NCI-H2196 (cell line): ENCODE data around the gene ERMP1.
"Not testable (repeated sequence)": the region's sequence is repeated elsewhere in the genome, so short reads cannot be mapped to it uniquely, and the experiment has no call there.

ENCODE experiments used
- DNase-seq: peaks from one replicate; lab custom pipeline; 2025; ENCODE audit not compliant: unreplicated experiment; lab: John Stamatoyannopoulos, UW

ERMP1 gene

DNA sequence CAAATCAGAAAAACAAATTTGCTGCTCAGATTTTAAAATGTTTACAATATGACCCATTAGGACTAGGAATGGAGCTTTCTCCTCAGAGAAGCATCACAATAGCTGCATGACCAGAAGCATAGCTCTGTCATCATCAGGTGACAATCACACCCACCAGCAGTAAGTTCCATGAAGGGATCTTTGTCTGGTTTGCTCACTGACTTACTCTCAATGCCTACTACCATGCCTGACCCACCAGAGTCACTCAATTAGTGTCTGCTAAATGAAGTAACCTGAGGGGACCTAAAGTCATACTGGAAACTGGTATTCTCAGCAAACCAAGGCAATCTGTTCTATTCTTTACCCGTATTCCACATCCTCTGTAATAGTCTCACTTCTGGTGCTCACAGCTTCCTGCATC lies 7.7 kb downstream of the ERMP1 start:
- no peak for DNase-seq

DNA sequence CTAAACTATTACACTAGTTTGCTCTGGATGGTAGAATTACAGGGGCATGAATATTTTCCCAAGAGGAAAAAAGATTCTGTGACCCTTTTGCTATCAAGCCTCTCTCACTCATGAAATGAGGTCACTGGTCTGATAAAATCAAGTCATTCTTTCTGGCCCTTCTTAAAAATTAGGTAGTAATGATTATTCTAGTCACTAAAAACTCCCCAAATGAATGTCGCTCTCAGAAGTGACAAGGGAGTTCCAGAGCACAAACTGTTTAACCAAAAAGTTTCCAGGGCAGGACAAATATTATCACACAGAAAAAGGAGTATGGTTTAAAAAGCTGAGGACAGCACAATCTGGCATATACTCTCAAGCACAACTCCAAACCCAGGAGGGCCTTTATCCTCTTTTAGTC lies 12.5 kb downstream of the ERMP1 start:
- no peak for DNase-seq

DNA sequence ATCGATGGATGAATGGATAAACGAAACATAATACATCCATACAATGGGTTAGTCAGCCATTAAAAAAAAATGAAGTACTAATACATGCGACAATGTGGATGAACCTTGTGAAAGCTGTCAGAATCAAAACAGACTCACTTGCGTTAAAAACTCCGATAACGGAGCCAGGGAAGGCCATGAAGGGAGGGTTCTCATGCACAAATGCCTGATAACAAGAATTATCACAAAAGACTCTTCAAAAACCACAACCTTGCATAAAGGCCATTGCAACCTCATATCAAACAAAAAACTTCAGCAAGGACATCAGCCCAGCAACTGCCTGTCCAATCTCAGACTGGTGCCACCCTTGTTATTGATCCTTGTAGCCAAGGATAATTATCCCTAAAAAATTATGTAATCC lies 13.7 kb downstream of the ERMP1 start:
- DNase-seq = no peak

DNA sequence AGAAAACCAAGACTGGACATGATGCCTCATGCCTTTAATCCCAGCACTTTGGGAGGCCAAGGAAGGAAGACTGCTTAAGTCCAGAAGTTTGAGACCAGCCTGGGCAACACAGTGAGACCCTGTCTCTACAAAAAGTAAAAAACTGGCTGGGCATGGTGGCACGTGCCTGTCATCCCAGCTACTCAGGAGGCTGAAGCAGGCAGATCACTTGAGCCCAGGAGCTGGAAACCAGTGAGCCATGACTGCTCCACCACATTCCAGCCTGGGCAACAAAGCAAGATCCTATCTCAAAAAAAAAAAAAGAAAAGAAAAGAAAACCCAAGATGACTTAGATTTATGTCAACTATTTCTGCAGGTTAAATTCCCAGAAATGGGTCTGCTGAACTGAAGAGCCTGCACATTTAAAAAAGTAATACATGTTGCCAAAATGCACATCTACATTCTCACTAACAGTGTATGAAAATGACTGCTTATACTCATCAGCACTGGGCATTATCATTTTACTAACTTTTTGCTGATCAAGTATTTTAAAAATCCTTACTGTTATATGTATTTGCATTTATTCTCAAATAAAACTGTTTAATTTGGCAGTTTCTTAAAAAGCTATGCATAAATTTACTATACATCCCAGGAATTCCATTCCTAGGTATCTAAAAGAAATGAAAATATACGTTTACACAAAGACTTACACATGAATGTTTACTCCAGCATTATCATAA lies 14.3 kb downstream of the ERMP1 start:
- DNase-seq = no peak

DNA sequence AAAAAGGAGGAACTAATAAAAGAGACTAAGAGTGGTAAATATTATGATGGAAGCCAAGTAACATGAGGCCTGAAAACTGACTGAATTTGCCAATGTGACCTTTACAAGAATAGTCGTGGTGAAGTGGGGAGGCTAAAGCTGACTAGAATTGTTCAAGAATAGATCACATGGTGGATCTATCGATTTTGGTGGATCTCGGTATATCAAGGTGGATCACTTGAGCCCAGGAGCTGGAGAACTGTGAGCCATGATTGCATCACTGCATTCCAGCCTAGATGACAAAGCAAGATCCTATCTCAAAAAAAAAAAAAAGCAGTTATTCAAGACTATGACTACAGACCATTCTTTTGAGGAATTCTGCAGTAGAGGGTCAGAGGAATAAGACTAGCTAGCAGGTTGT lies 15.1 kb downstream of the ERMP1 start:
- DNase-seq = no peak

DNA sequence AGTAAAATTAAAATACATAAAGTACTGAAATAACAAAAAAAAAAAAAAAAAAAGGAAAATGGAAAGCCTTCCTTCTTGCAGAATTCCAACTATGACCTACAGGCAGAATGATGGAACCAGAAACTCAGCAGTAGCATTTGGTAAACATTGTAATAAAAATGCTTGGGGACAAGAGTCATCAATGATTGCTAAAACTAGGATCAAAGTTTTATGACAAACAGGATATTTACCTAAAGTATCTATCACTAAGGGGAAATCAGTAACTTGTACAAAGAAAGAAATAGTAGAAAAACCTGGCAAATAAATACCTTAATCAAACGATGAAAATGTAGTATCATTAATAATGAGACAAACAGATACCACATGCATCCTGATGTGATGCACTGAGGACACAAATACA lies 17.5 kb downstream of the ERMP1 start:
- DNase-seq = no peak

DNA sequence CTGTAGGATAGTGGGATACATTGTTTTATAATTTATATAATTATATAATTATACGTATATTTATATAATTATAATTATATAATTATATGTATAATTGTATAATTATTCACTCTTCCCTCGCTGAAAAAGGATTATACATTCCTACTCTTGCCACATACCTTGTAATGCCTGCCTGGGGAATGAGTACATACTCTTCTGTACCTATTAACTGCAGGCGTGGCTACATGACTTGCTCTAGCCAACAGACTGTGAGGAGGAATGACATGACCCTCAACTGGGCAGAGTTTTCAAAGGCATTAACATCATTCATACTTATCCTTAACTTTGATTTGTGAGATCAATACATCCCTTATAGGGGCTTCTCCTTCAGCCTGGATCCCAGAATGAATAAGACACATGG lies 19.1 kb downstream of the ERMP1 start:
- no peak for DNase-seq

DNA sequence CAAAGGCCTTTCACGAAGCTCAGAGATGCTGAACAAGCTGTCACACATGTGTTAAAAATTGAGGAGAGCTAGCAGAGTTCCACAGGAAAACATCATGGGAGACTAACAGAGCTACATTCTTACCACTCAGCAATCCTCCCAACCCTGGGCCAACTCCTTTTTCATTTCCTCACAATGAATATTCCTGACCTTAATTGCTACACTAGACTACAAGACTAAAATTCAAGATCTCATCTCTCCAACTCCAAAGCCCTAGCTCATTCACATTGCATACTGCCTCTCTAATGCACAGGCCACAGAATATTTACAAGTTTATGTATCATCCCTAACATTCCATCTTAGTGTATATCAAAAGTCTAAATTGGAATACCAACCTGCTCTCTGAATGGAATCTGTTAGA lies 21.2 kb downstream of the ERMP1 start:
- DNase-seq = no peak

DNA sequence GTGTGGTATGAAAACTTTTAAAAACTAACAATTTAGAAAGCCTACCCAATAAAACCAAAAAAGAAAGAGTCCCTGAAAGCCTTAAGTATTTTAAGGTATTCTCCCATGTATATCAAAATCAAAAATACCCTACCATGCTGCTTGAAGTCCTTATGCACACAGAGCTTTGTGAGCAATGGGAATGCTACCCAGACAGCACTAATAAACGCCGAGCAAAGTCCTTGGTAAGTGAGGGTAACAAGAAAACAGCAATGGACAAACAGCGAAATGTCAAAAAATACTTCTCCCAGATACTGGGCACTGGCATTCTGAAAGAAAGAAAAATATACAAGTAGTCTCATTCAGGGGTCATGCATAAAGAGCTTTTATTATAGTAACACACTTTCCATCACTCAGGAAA lies 27.4 kb downstream of the ERMP1 start:
- no peak for DNase-seq

DNA sequence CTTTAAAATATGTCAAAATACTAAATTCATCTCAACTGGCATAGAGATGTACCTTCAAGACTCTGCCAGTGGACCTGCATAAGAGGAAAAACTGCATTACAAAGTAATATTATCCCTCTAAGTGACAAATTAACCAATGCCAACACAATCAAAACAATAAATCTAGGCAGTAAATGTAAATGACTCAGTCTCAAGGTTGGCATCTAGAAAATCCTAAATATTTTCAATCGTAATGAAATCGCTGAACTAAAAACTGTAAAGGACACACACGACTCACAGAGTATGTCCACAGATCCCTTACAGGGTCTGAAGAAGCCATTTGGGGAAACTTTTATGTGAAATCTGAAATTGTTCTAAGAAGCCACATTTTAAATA lies 31.2 kb downstream of the ERMP1 start:
- DNase-seq = no peak

DNA sequence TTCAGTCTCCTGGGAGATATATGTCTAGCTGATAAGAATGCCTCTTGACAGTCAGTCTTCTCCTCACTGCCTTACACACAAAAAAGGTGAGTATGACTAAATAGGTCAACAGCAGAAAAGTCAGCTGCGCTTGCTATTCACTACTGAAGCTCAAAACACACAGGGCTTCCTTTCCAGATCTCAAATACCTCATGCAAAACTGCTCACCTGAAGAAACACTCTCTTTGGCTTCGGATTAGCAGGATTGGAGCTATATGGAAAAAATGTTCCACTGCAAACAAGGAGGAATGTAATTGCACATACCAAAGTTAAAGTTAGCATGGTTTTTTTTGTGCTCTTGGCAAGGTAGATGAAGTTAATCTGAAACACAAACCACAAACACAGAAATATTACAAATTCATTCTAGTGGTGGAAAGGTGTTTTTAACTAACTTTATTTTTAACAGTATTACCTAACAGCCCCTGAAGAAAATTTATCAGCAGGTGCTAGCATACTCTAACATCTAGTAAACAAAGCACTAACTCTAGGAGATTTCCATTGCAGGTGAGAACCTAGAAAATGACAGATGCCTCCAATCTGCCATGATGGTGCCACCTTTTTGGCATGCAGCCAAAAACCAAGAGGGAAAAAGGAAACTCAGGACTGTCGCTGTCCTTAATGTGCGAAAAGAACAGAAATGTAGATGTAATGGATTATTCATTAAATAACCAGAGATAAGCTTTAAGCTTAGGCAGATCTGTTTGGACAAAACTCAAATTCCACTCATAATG lies 31.8 kb downstream of the ERMP1 start:
- DNase-seq = peak; percentile 62

DNA sequence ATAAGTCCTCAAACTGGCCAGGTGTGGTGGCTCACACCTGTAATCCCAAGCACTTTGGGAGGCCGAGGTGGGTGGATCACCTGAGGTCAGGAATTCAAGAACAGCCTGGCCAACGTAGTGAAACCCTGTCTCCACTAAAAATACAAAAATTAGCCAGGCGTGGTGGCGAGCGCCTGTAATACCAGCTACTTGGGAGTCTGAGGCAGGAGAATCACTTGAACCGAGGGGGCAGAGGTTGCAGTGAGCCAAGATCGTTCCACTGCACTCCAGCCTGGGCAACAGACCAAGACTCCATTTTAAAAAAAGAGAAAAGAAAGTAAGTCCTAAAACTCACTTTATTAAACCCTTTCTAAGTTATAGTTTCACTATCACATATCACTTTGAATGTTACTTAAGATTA lies 32.5 kb downstream of the ERMP1 start:
- not testable (repeated sequence) for DNase-seq

DNA sequence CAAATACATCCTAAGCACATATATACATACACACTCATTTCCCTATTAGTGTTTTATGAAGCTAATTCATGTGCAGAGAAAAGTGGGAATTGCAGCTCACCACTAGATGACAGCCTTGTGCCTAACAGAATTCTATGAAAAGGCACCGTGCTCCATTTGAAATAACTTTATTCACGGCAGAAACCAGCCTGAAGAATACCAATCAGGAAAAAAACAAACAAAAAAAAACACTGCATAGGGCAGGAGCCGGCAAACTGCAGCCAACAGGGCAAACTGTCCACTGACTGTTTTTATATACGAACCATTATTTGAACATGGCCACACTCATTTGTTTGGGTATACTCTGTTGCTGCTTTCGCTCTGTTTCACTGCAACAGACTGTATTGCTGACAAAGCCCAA lies 33.6 kb downstream of the ERMP1 start:
- peak; percentile 81 for DNase-seq

DNA sequence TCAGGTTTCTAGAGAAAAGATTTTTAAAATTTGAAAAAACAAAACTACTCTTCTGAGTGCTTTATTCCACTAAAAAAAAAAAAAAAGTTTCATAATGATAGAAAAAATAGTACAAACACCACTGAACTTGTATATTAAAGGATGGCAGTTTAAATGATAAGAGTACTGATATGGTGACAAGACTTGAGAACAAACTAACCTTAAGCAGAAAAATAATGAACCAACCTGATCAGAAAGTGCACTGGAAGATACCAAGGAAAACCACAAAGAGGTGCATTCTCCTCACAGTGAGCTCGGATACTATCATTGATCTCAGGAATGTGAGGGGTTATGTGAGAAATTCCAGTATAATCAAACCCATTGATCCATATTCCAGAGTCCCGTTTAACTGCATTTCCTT lies 34.3 kb downstream of the ERMP1 start:
- no peak for DNase-seq

DNA sequence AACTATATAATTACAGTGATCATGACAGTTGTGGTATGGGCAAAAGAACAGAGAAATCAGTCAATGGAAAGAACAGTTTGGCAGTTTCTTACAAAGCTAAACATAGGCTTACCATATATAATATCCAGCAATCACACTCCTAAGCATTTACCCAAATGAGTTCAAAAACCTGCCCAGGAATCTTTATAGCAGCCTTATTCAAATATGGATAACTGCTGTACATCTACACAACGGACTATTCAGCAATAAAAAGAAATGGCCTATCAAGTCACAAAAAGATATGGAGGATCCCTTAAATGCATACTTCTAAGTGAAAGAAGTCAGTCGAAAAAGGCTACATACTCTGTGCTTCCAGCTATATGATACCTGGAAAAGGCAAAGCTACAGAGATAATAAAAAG lies 36.6 kb downstream of the ERMP1 start:
- no peak for DNase-seq

DNA sequence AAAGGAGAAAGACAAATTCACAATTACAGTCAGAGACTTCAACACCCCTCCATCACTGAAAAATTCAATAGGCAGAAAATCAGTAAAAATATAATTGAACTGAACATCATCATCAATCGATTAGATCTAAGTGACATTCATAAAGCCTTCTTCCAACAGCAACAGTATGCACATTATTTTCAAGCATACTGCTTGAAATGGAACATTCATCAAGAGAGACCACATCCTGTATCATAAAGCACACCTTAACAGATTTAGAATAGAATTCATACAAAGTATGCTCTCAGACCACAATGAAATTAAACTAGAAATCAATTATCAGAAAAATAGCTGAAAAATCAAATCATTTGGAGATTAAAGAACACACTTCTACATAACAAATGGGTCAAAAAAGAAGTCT lies 39.1 kb downstream of the ERMP1 start:
- DNase-seq = no peak

DNA sequence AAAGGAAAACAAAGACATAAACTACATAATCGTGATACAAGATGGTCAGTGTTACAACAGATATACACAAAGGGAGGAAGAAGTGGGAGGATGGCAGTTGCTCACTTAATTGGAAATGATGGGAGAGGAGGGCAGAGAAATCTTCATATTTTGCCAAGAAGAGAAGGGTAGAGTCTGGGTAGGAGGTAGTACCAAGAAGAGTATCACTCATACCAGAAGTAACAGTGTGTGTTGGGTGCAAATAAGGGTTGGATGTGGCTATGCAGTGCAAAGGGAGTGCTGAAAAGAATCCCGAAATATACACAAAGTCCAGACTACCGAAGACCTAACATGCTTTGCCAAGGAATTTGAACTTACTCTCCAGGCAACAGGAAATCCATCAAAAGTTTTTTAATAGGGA lies 41.0 kb downstream of the ERMP1 start:
- no peak for DNase-seq

DNA sequence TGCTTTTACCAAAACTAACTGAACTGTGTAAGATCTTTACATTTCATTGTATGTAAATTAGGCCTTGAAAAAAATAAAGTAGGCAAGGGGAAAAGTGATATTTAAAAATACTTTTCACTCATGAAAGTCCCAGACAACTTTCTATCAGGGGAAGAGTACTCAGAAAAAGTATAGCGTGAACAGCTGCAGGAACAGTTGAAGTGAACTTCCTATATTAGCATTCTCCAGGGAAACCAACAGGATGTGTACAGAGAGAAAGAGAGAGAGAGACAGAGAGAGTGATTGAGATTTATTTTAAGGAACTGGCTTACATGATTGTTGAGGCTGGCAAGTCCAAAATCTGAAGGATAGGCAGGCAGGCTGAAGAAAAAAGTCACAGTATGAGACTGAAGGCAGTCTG lies 42.0 kb downstream of the ERMP1 start:
- no peak for DNase-seq

DNA sequence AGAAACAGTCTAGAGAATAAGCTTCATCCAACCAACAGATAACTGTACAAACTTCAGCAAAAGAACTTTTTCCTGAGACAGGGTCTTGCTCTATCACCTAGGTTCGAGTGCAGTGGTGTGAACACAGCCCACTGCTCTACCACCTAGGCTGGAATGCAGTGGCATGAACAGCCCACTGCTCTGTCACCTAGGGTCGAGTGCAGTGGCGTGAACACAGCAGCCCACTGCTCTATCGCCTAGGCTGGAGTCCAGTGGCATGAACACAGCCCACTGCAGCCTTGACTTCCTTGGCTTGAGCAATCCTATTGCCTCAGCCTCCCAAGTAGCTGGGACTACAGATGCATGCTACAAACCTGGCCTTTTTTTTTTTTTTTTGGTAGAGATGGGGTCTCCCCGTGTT lies 43.4 kb downstream of the ERMP1 start:
- no peak for DNase-seq

DNA sequence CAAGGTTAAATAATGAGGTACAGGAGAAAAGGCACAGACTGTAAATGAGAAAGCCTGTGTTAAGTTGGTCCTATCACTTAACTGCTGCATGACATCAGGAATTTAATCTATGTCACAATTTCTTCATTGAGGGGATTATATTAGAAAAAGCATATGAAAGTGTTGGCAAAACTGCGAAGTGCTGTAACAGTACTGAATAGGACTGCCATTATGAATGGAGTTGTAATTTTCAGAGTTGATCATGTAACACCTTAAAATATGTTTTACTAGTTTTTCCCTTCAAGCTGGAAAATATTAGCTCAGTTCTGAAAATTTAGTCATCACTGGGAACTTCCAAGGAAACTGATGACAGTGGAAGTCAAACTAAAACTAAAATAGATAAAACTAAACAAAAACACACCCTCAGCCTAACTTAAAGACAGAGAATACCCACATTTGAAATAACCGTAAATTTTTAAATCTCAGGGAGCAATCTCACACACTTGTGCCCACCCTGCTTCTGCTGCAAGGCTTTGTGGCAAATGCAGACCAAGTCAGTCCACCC lies 45.1 kb downstream of the ERMP1 start:
- DNase-seq = no peak

DNA sequence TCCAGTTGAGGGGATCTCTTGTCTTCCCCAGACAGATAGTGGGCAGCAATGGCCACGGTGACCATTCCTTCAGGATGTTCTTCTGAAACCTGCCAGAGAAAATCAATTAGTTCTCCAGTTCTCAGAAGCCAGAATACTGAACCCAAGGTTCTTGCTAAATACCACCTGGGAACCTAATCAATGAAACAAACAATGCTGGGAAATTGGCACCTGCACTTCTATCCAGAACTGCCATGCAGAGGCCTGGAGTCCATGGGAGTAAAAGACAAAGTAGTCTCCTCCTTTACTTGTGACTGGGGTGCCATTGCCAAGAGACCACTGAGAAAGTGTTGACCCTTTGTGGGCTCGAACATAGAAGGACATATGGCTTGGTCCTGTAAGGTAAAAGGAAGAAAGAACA lies 45.7 kb downstream of the ERMP1 start:
- DNase-seq = no peak

DNA sequence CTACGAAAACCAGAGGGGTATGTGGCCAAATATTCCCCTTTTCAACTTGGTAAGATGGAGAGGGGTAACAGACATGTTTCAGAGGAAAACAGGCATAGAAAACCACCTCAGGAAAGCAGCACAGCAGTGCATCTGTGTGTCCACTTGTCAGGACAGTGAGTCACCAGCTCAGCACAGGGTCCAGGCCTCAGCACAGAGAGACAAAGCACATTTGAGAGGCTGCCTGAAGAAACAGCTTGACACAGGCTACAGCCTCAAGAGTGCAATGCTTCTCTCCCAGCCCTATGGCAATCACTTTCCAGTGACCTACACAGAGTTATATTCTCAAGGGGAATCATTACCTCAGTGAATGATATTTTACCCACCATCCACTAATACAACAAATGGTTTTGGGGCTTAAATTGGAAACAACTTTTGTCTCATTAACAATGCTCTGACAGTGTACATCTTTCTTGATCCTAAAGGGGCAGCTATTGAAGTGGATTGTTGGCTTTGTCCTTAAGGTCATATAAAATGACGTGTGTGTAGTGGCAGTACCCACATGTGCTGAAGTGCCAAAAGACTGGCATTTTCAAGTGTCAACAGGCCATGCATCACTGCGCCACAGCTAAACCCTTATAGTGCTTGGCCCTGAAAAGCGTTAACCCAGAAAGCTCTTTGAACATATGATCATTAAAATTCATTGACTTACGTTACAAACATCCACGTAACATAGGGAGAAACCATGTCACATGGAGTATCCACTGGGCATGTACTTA lies 46.4 kb downstream of the ERMP1 start:
- DNase-seq = no peak
